Breast epithelium (tissue), 3 donors: ENCODE measurements around the gene CYBRD1.

Experiments used
- CTCF ChIP-seq, 3 donors: fragments of 450-650 bp; IDR thresholded peaks; one replicate each; pipeline ENCODE4 v1.5.1; 2016 to 2017; ENCODE audit warnings: antibody characterized with exemption in 3 of 3, mild to moderate bottlenecking in 3 of 3, moderate library complexity in 3 of 3
- POLR2A ChIP-seq: fragments of 450-650 bp; IDR thresholded peaks from one replicate; pipeline ENCODE4 v1.6.1; 2016; ENCODE audit warnings: antibody characterized with exemption, mild to moderate bottlenecking, moderate library complexity

DNA sequence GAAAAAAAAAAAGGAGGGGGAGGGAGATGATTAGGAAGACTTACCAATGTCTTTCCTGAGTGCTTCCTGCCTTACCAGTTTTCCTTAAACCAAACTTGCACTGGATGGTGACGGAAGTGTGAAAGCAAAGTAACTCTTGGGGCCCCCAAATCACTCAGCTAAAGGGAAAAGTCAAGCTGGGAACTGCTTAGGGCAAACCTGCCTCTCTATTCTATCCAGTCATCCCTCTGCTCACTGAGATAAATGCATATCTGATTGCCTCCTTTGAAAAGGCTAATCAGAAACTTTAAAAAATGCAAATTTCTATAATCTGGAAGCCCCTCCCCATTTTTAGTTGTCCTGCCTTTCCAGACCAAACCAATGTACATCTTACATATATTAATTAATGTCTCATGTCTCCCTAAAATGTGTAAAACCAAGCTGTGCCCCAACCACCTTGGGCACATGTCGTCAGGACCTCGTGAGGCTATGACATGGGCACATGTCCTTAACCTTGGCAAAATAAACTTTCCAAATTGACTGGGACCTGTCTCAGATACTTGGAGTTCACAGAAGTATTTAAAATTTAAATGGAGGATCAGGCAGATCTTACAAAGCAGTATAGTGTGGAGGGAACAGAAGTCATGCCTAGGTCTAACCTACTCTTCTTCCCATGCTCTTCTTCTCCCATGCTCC, 7.2 kb upstream of the CYBRD1 start:
- TF ChIP-seq CTCF (IDR thresholded peaks at IDR 0.05): no peak
- TF ChIP-seq POLR2A: no peak
